Prostate gland (tissue), 2 donors: ENCODE results near the gene SLC39A3.

Experiments used
- CTCF ChIP-seq, 4 experiments: fragments of 200-600 bp in 2 of 4; fragments of 450-650 bp in 2 of 4; sonication (generic) in 2 of 4; IDR thresholded peaks; 1 replicate in 3 of 4; 2 replicates in 1 of 4; pipeline ENCODE4 v1.5.1; 2016 to 2019; ENCODE audit warnings: antibody characterized with exemption in 4 of 4, mild to moderate bottlenecking in 2 of 4, moderate library complexity in 2 of 4
- POLR2AphosphoS5 ChIP-seq: sonication (generic); formaldehyde crosslinking; IDR thresholded peaks from one replicate; pipeline ENCODE4 v1.6.1; 2017; ENCODE audit warnings: antibody characterized with exemption

- TF ChIP-seq CTCF (IDR thresholded peaks at IDR 0.05) (no peak), POLR2AphosphoS5 (no peak)
Measured at GRCh38 chr19:2733930-2734588, 5.8 kb downstream of the SLC39A3 start.
